Endothelial cell of umbilical vein (primary cell): ENCODE data around the gene EDAR. TPM values are rescaled to one million over a fixed set of nuclear protein-coding genes. Genes with fewer than 3 reads are reported as not detected.

Source experiments
- BruUV-seq: library from RNA; stranded (reverse); fragments of 400-500 nt; replicated peaks from 2 replicates; lab custom pipeline; 2021; lab: Mats Ljungman, UMichigan
- CTCF ChIA-PET: fragments of 300-600, 350-600 bp; sonication (Branson Sonifier 250); formaldehyde crosslinking; loops from one replicate; lab custom pipeline; 2021; ENCODE audit warnings: antibody characterized with exemption, inconsistent platforms; lab: Charles Lee
- POLR2A ChIA-PET: fragments of 300-600, 350-600 bp; sonication (Branson Sonifier 250); formaldehyde crosslinking; loops from one replicate; lab custom pipeline; 2021; ENCODE audit warnings: antibody characterized with exemption, inconsistent platforms; lab: Charles Lee
- DNase-seq: peaks from one replicate; pipeline ENCODE4 v3.0.0-alpha.2; 2011; ENCODE audit warnings: low read depth, low spot score
- FAIRE-seq: peaks from 2 replicates; lab custom pipeline; 2011; peaks lifted over from hg19 to GRCh38; lab: Jason Lieb, UNC
- H2AFZ ChIP-seq: 2 replicates; pipeline ENCODE4 v1.6.0; 2012; ENCODE audit warnings: low read depth, low read length, control low read depth, inconsistent platforms
- H3K27ac ChIP-seq: 2 replicates; pipeline ENCODE4 v1.5.1; 2011; ENCODE audit warnings: low read depth, mild to moderate bottlenecking, control low read depth, low read length, moderate library complexity; ENCODE audit not compliant: insufficient read depth
- H3K27me3 ChIP-seq, 2 experiments: 2 replicates each; pipeline versions ENCODE4 v1.6.0 to v1.6.1; 2011; ENCODE audit warnings: low read length in 2 of 2, mixed read lengths in 1 of 2; ENCODE audit not compliant: control insufficient read depth in 2 of 2, insufficient read depth in 2 of 2
- H3K36me3 ChIP-seq, 2 experiments: 2 replicates in 1 of 2; 3 replicates in 1 of 2; pipeline ENCODE4 v1.5.1; 2011; ENCODE audit warnings: low read length in 2 of 2, mild to moderate bottlenecking in 1 of 2, moderate library complexity in 1 of 2; ENCODE audit not compliant: control insufficient read depth in 2 of 2, insufficient read depth in 2 of 2; ENCODE audit errors: extremely low read depth in 1 of 2
- H3K4me1 ChIP-seq: 3 replicates; pipeline ENCODE4 v1.5.1; 2011; ENCODE audit warnings: mild to moderate bottlenecking, low read length; ENCODE audit not compliant: control insufficient read depth, insufficient read depth; ENCODE audit errors: extremely low read depth
- H3K4me2 ChIP-seq: 2 replicates; pipeline ENCODE4 v1.6.1; 2011; ENCODE audit warnings: low read length, control low read depth, mixed read lengths; ENCODE audit not compliant: insufficient read depth
- H3K4me3 ChIP-seq, 3 experiments: fragments of 200-600 bp in 1 of 3; sonication (generic), shearing (Covaris generic) in 1 of 3; replicated peaks in 1 of 3; 2 replicates each; pipeline ENCODE4 v1.5.1; 2011 to 2016; ENCODE audit warnings: control low read depth in 3 of 3, low read length in 3 of 3, mild to moderate bottlenecking in 2 of 3, inconsistent platforms in 1 of 3, low read depth in 1 of 3, moderate library complexity in 1 of 3; ENCODE audit not compliant: insufficient read depth in 1 of 3
- H3K79me2 ChIP-seq: 2 replicates; pipeline ENCODE4 v1.6.0; 2012; ENCODE audit warnings: low read length, inconsistent platforms; ENCODE audit not compliant: control insufficient read depth, insufficient read depth
- H3K9ac ChIP-seq: replicated peaks from 2 replicates; pipeline ENCODE3; 2011; ENCODE audit warnings: low read length, control low read depth; ENCODE audit not compliant: insufficient read depth; ENCODE audit errors: extremely low read depth
- H3K9me1 ChIP-seq: replicated peaks from 3 replicates; pipeline ENCODE4 v1.6.0; 2011; ENCODE audit warnings: mild to moderate bottlenecking, low read length; ENCODE audit not compliant: control insufficient read depth, insufficient read depth; ENCODE audit errors: extremely low read depth
- H3K9me3 ChIP-seq: replicated peaks from 2 replicates; pipeline ENCODE4 v1.5.1; 2012; ENCODE audit warnings: low read length, inconsistent platforms; ENCODE audit not compliant: control insufficient read depth, insufficient read depth
- H4K20me1 ChIP-seq: replicated peaks from 2 replicates; pipeline ENCODE3; 2011; ENCODE audit warnings: mild to moderate bottlenecking, low read length; ENCODE audit not compliant: control insufficient read depth, insufficient read depth; ENCODE audit errors: extremely low read depth
- EZH2 ChIP-seq: IDR thresholded peaks from 2 replicates; pipeline ENCODE4 v1.6.1; 2012; ENCODE audit warnings: borderline replicate concordance, low read depth, mild to moderate bottlenecking, moderate library complexity, low read length, inconsistent platforms; ENCODE audit not compliant: severe bottlenecking
- FOS ChIP-seq: IDR thresholded peaks from 2 replicates; pipeline ENCODE4 v1.6.1; 2011; ENCODE audit warnings: mild to moderate bottlenecking, low read length, moderate library complexity, borderline replicate concordance; ENCODE audit not compliant: insufficient read depth
- GATA2 ChIP-seq: IDR thresholded peaks from 2 replicates; pipeline ENCODE4 v1.7.0; 2011; ENCODE audit warnings: low read depth, mild to moderate bottlenecking, moderate library complexity, mixed read lengths, low read length; ENCODE audit not compliant: insufficient read length, insufficient read depth
- JUN ChIP-seq: IDR thresholded peaks from 2 replicates; pipeline ENCODE4 v1.6.1; 2011; ENCODE audit warnings: borderline replicate concordance, low read depth; ENCODE audit not compliant: insufficient read length, insufficient read depth
- MYC ChIP-seq: IDR thresholded peaks from one replicate; pipeline ENCODE4 v1.6.1; 2011; ENCODE audit warnings: mild to moderate bottlenecking, low read depth, low read length
- POLR2A ChIP-seq: IDR thresholded peaks from 2 replicates; pipeline ENCODE4 v1.6.1; 2012; ENCODE audit warnings: low read depth, mild to moderate bottlenecking, control low read depth, low read length
- POLR2AphosphoS5 ChIP-seq: IDR thresholded peaks from 2 replicates; pipeline ENCODE4 v1.6.1; 2012; ENCODE audit warnings: low read depth, mild to moderate bottlenecking, control low read depth, low read length, moderate library complexity; ENCODE audit not compliant: insufficient read depth
- dilution Hi-C: fragments of 300-500 bp; cut with MboI; formaldehyde crosslinking; loops from one replicate; pipeline ENCODE4 v1.15.0; 2019; ENCODE audit warnings: low sequenced_read_pairs; ENCODE audit not compliant: extremely low pct_ligation_motif_present
- intact Hi-C: fragments of 100-400 bp; cut with micrococcal nuclease; formaldehyde crosslinking; loops from one replicate; pipeline ENCODE4 v1.10.0; 2022
- polyA plus RNA-seq, 4 experiments: library from polyadenylated mRNA; depleted of rRNA in 3 of 4; stranded (reverse) in 3 of 4; unstranded in 1 of 4; fragments of >200 nt; gene quantifications; 2 replicates each; pipeline versions ENCODE4 v1.2.1 to v1.2.3, GENCODE V29; 2011 to 2012; ENCODE audit warnings: missing spikeins in 1 of 4
- total RNA-seq: library from RNA; stranded (reverse); gene quantifications from 2 replicates; pipeline ENCODE4 v1.2.3, GENCODE V29; 2021
- TF ChIP-seq, protein P1 (sequence below), 2 donors: IDR thresholded peaks; 1 replicate in 1 of 2; 2 replicates in 1 of 2; pipeline ENCODE4 v1.5.1; 2011; ENCODE audit warnings: low read length in 2 of 2, mild to moderate bottlenecking in 2 of 2, moderate library complexity in 2 of 2, control low read depth in 1 of 2, inconsistent platforms in 1 of 2, low read depth in 1 of 2; ENCODE audit not compliant: insufficient read depth in 1 of 2; ENCODE audit errors: extremely low read depth in 1 of 2
- TF ChIP-seq, protein P2 (sequence below): IDR thresholded peaks from 2 replicates; pipeline ENCODE4 v1.6.1; 2011; ENCODE audit not compliant: insufficient read depth, insufficient read length

Gene EDAR
- total and polyA plus RNA-seq, 2 donors (not counting 3 experiments of a cell fraction or from before 2014, with no cell fraction given), result not detected

DNA sequence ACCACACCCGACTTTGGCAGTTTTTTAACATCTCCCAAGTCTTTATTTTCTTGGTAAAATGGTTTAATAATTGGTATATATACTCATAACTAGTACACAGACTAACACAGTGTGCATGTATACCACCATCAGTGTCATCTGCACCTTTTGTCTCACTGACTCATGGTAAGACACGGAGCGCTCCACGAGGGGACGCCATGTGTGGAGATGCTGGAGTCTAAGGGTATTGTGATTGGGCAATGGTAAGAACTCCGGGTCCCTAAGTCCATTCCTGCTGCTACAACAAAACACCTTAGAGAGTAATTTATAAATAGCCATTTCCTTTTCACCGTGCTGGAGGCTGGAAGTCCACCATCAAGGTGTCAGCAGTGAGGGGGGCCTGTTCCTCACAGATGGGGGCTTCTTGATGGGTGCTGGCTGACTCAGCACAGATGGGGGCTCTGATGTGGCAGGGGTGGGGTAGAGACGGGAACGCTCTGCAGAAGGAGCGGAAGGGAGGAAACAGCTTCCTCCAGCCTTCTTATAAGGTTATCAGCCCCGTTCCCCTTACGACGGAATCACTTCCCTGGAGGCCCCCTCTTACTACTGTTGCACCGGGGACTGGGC is 42.0 kb upstream of the EDAR start:
- DNase-seq (no peak), FAIRE-seq (no peak)
- CTCF ChIA-PET, result interaction anchor here (1.0 kb wide), 1 partner anchor 14 kb away, joined by 3 read pairs; no protein-coding TSS in a partner anchor
- Histone ChIP-seq H3K79me2 (no peaks in the 10 kb centered on the region), H3K27me3 (peaks cover 0 to 4% of the 10 kb centered on the region in 2 experiments), H3K27ac (no peak overlapping the region), H3K4me1 (peaks cover 9% of the 10 kb centered on the region), H3K4me2 (peak overlapping the region; percentile 86), H3K4me3 (peak overlapping the region in 2 of 3 experiments; percentile 33 to 66), H2AFZ (peak overlapping the region; percentile 76), H3K9me3 (no peaks in the 10 kb centered on the region), H4K20me1 (no peaks in the 10 kb centered on the region), H3K9me1 (no peaks in the 10 kb centered on the region), H3K36me3 (no peaks in the 10 kb centered on the region), H3K9ac (no peak overlapping the region)
- intact Hi-C loops, result loop anchor here (5.0 kb wide), 1 partner anchor 56 kb away; no protein-coding TSS in a partner anchor
- dilution Hi-C loops, result no loop called here
- TF ChIP-seq, protein P1, sequence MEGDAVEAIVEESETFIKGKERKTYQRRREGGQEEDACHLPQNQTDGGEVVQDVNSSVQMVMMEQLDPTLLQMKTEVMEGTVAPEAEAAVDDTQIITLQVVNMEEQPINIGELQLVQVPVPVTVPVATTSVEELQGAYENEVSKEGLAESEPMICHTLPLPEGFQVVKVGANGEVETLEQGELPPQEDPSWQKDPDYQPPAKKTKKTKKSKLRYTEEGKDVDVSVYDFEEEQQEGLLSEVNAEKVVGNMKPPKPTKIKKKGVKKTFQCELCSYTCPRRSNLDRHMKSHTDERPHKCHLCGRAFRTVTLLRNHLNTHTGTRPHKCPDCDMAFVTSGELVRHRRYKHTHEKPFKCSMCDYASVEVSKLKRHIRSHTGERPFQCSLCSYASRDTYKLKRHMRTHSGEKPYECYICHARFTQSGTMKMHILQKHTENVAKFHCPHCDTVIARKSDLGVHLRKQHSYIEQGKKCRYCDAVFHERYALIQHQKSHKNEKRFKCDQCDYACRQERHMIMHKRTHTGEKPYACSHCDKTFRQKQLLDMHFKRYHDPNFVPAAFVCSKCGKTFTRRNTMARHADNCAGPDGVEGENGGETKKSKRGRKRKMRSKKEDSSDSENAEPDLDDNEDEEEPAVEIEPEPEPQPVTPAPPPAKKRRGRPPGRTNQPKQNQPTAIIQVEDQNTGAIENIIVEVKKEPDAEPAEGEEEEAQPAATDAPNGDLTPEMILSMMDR (IDR thresholded peaks at IDR 0.05; ENCODE audit: extremely low read depth in 1 of 2, insufficient read depth in 1 of 2, low read depth in 1 of 2, low read length in 2 of 2), result no peak
- TF ChIP-seq GATA2 (no peak), POLR2AphosphoS5 (no peak), POLR2A (no peak), MYC (no peak), FOS (no peak), JUN (no peak), EZH2 (no peak)
- TF ChIP-seq, protein P2, sequence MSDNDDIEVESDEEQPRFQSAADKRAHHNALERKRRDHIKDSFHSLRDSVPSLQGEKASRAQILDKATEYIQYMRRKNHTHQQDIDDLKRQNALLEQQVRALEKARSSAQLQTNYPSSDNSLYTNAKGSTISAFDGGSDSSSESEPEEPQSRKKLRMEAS, result no peak
- POLR2A ChIA-PET, result no interaction called here
- no TSS peak for BruUV-seq
